Measurements from ENCODE around the gene NPFF.

Gene NPFF

GRCh38 chr12:53495903-53496751 is 11.2 kb downstream of the NPFF start:
- TF ChIP-seq EP300 (IDR thresholded peaks at IDR 0.05; ENCODE audit: borderline replicate concordance), result no peak
- TF ChIP-seq CREB1 (IDR thresholded peaks at IDR 0.05; ENCODE audit: low read depth), result no peak
- TF ChIP-seq USF1 (IDR thresholded peaks at IDR 0.05), result peak; percentile 95
- TF ChIP-seq TEAD4 (IDR thresholded peaks at IDR 0.05), result no peak

- TF ChIP-seq USF1 (IDR thresholded peaks at IDR 0.05), result no peak
- no peak for TF ChIP-seq REST (IDR thresholded peaks at IDR 0.05; ENCODE audit: low read depth)
- no peak for TF ChIP-seq CEBPB (IDR thresholded peaks at IDR 0.05)
- TF ChIP-seq FOXM1 (IDR thresholded peaks at IDR 0.05; ENCODE audit: borderline replicate concordance, low read depth), result no peak
- TF ChIP-seq MAX (IDR thresholded peaks at IDR 0.05), result no peak
- no peak for TF ChIP-seq ZBTB7A (IDR thresholded peaks at IDR 0.05; ENCODE audit: low read depth)
- TF ChIP-seq CREB1 (IDR thresholded peaks at IDR 0.05; ENCODE audit: low read depth), result no peak
- TF ChIP-seq NFIC (IDR thresholded peaks at IDR 0.05), result no peak
These were observed 13.5 kb downstream of the NPFF start for GRCh38 chr12:53493610-53494391.

GRCh38 chr12:53492830-53493609 is 14.3 kb downstream of the NPFF start:
- TF ChIP-seq TAF1 (IDR thresholded peaks at IDR 0.05; ENCODE audit: low read depth), result peak; percentile 82
- peak; percentile 20; the same call in 1 of the 2 replicates for TF ChIP-seq TEAD4 (IDR thresholded peaks at IDR 0.05)
- TF ChIP-seq ZBTB7A (IDR thresholded peaks at IDR 0.05; ENCODE audit: low read depth), result peak; percentile 96
- TF ChIP-seq CREB1 (IDR thresholded peaks at IDR 0.05; ENCODE audit: low read depth), result no peak
- TF ChIP-seq RAD21 (IDR thresholded peaks at IDR 0.05; ENCODE audit: low read depth), result no peak
- TF ChIP-seq CEBPB (IDR thresholded peaks at IDR 0.05), result no peak
- TF ChIP-seq EP300 (IDR thresholded peaks at IDR 0.05; ENCODE audit: borderline replicate concordance), result no peak
- TF ChIP-seq MAX (IDR thresholded peaks at IDR 0.05), result peak; percentile 87
- TF ChIP-seq NFIC (IDR thresholded peaks at IDR 0.05), result 0 out of 2 replicates have a peak, but pooled peaks have one; percentile 43
- TF ChIP-seq YY1 (IDR thresholded peaks at IDR 0.05; ENCODE audit: low read depth), result peak; percentile 55; the same call in 1 of the 2 replicates
- TF ChIP-seq FOXM1 (IDR thresholded peaks at IDR 0.05; ENCODE audit: borderline replicate concordance, low read depth), result no peak
- TF ChIP-seq REST (IDR thresholded peaks at IDR 0.05; ENCODE audit: low read depth), result no peak
- TF ChIP-seq USF1 (IDR thresholded peaks at IDR 0.05), result peak; percentile 97
- TF ChIP-seq EGR1 (IDR thresholded peaks at IDR 0.05), result peak; percentile 58; the same call in 1 of the 2 replicates
- peak; percentile 65; the same call in 1 of the 2 replicates for TF ChIP-seq TCF12 (IDR thresholded peaks at IDR 0.05; ENCODE audit: low read depth)

GRCh38 chr12:53492188-53492587 is 15.1 kb downstream of the NPFF start:
- no peak for TF ChIP-seq TAF1 (IDR thresholded peaks at IDR 0.05; ENCODE audit: low read depth)
- TF ChIP-seq ZBTB7A (IDR thresholded peaks at IDR 0.05; ENCODE audit: low read depth), result no peak
- no peak for TF ChIP-seq YY1 (IDR thresholded peaks at IDR 0.05; ENCODE audit: low read depth)
- TF ChIP-seq USF1 (IDR thresholded peaks at IDR 0.05), result no peak
- no peak for TF ChIP-seq CEBPB (IDR thresholded peaks at IDR 0.05)
- TF ChIP-seq FOXM1 (IDR thresholded peaks at IDR 0.05; ENCODE audit: borderline replicate concordance, low read depth), result no peak
- TF ChIP-seq REST (IDR thresholded peaks at IDR 0.05; ENCODE audit: low read depth), result no peak
- no peak for TF ChIP-seq RAD21 (IDR thresholded peaks at IDR 0.05; ENCODE audit: low read depth)
- TF ChIP-seq TEAD4 (IDR thresholded peaks at IDR 0.05), result no peak
- no peak for TF ChIP-seq EGR1 (IDR thresholded peaks at IDR 0.05)
- no peak for TF ChIP-seq TCF12 (IDR thresholded peaks at IDR 0.05; ENCODE audit: low read depth)
- no peak for TF ChIP-seq EP300 (IDR thresholded peaks at IDR 0.05; ENCODE audit: borderline replicate concordance)
- TF ChIP-seq MAX (IDR thresholded peaks at IDR 0.05), result no peak
- no peak for TF ChIP-seq CREB1 (IDR thresholded peaks at IDR 0.05; ENCODE audit: low read depth)
- TF ChIP-seq NFIC (IDR thresholded peaks at IDR 0.05), result no peak
